Thoracic aorta (tissue), 2 donors: ENCODE measurements around the gene MFSD6L. TPM values are rescaled to one million over a fixed set of nuclear protein-coding genes. Genes with fewer than 3 reads are reported as not detected.

ENCODE experiments used
- ATAC-seq: fragments of 150-250 bp; one replicate; pipeline ENCODE4 v1.8.0; 2017; ENCODE audit warnings: low read depth; ENCODE audit not compliant: insufficient number of reproducible peaks, low FRiP score
- DNase-seq: peaks from one replicate; pipeline ENCODE4 v3.0.0-alpha.2; 2020; ENCODE audit warnings: low spot score
- H3K27ac ChIP-seq, 2 donors: fragments of 200-600 bp; sonication (generic); 1 replicate in 1 of 2; 2 replicates in 1 of 2; pipeline ENCODE4 v1.5.1; 2016; ENCODE audit warnings: mild to moderate bottlenecking in 2 of 2, moderate library complexity in 2 of 2
- H3K27me3 ChIP-seq: fragments of 200-600 bp; sonication (generic); replicated peaks from 2 replicates; pipeline ENCODE4 v1.6.0; 2016; ENCODE audit warnings: mild to moderate bottlenecking; ENCODE audit not compliant: insufficient read depth
- H3K36me3 ChIP-seq: fragments of 200-600 bp; sonication (generic); one replicate; pipeline ENCODE4 v1.5.1; 2016
- H3K4me1 ChIP-seq, 2 donors: fragments of 200-600 bp; sonication (generic); 1 replicate in 1 of 2; 2 replicates in 1 of 2; pipeline versions ENCODE4 v1.5.1 to v1.6.0; 2016; ENCODE audit warnings: low read depth in 2 of 2, mild to moderate bottlenecking in 1 of 2; ENCODE audit not compliant: control insufficient read depth in 1 of 2
- H3K4me3 ChIP-seq: fragments of 200-600 bp; sonication (generic); 2 replicates; pipeline ENCODE4 v1.5.1; 2016; ENCODE audit warnings: mild to moderate bottlenecking
- H3K9me3 ChIP-seq: fragments of 200-600 bp; sonication (generic); 2 replicates; pipeline ENCODE4 v1.5.1; 2016
- total RNA-seq, 2 donors: library from RNA; depleted of rRNA; stranded (reverse); fragments of >200 nt; gene quantifications; one replicate each; pipeline versions ENCODE4 v1.1.0 to v1.2.3, GENCODE V29; 2016
- TF ChIP-seq, protein P1 (sequence below): fragments of 200-600 bp; sonication (generic); IDR thresholded peaks from one replicate; pipeline ENCODE4 v1.5.1; 2019; ENCODE audit warnings: antibody characterized with exemption

Gene MFSD6L
- total RNA-seq, 2 donors from 2014 or later: 0.27 TPM; not detected in 1

DNA sequence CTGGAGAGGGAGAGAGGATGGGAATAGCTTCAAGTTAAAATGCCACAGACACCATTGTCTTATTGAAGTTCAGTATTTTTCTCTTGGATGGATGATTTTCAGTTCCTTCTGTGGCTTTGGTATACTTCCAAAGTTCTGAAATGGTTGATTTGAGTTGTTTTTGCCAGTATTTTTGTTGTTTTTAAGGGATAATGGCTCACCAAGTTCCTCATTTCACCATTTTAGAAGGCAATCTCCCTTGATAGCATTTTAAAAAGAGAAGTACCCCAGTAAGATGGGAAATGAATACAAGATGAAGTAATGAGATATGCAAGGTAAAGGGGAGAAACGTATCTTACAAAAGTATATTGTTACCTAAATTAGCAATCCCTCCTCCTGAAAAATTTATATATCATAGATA lies 22.3 kb downstream of the MFSD6L start:
- Histone ChIP-seq H3K4me3 (no peak overlapping the region), H3K36me3 (no peaks in the 10 kb centered on the region), H3K27ac (peak overlapping the region in 1 of 2 donors; percentile 22), H3K27me3 (no peaks in the 10 kb centered on the region), H3K9me3 (no peaks in the 10 kb centered on the region), H3K4me1 (peaks cover 29 to 30% of the 10 kb centered on the region in 2 donors)
- ATAC-seq (no peak), DNase-seq (no peak)
- TF ChIP-seq, protein P1, sequence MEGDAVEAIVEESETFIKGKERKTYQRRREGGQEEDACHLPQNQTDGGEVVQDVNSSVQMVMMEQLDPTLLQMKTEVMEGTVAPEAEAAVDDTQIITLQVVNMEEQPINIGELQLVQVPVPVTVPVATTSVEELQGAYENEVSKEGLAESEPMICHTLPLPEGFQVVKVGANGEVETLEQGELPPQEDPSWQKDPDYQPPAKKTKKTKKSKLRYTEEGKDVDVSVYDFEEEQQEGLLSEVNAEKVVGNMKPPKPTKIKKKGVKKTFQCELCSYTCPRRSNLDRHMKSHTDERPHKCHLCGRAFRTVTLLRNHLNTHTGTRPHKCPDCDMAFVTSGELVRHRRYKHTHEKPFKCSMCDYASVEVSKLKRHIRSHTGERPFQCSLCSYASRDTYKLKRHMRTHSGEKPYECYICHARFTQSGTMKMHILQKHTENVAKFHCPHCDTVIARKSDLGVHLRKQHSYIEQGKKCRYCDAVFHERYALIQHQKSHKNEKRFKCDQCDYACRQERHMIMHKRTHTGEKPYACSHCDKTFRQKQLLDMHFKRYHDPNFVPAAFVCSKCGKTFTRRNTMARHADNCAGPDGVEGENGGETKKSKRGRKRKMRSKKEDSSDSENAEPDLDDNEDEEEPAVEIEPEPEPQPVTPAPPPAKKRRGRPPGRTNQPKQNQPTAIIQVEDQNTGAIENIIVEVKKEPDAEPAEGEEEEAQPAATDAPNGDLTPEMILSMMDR: no peak

DNA sequence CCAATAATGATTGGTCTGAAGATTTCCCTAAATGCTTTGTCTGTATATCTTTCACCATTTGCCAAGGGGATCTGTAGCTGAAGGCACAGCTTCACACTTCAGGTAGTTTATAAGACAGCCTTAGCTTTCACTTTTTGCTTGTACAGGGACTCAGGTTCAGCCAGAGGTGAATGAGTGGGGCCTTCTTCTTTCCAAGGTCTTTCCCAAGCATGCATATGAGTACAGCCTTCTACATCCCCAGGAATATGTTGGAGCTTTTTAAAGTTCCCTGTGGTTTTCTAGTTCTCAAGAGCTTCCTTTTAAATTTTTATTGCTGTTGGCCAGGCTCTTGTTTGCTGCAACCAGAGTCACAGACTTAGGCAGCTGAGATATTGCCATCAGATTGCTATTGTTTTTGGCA lies 22.9 kb downstream of the MFSD6L start:
- Histone ChIP-seq H3K4me3 (no peak overlapping the region), H3K27ac (peak overlapping the region; percentile 22 to 44), H3K27me3 (no peaks in the 10 kb centered on the region), H3K4me1 (peaks cover 29 to 30% of the 10 kb centered on the region in 2 donors), H3K36me3 (no peaks in the 10 kb centered on the region), H3K9me3 (no peaks in the 10 kb centered on the region)
- ATAC-seq: no peak
- TF ChIP-seq, protein P1: no peak
- no peak for DNase-seq

DNA sequence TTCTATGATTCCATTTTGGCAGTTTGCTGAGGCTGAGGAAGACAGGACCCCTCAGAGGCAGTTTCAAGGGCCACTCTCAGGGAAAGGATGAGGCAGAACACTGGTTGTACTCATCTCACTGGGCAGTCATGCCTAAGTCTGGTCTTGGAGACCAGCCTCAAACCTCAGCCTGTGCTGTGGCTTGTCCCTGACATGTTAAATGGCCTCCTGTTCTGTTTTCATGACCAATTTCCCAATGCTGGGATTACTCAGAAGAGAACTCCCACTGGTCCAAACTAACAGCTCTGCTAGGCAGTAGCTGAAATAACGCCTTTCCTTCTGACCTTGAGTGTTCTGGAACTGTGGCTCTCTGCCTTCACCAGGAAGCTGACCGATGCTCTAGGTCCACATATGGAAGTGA lies 32.4 kb downstream of the MFSD6L start:
- ATAC-seq (no peak), DNase-seq (no peak)
- Histone ChIP-seq H3K4me3 (no peak overlapping the region), H3K4me1 (no peaks in the 10 kb centered on the region), H3K27ac (no peak overlapping the region), H3K27me3 (no peaks in the 10 kb centered on the region), H3K36me3 (no peaks in the 10 kb centered on the region), H3K9me3 (no peaks in the 10 kb centered on the region)
- TF ChIP-seq, protein P1: no peak

DNA sequence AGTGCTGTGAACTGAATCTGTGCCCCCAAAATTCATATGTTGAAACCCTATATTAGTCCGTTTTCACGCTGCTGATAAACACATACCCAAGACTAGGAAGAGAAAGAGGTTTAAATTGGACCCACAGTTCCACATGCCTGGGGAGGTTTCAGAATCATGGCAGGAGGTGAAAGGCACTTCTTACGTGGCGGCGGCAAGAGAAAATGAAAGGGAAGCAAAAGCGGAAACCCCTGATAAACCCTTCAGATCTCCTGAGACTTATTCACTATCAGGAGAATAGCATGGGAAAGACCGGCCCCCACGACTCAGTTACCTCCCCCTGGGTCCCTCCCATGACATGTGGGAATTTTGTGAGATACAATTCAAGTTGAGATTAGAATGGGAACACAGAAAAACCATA lies 37.2 kb downstream of the MFSD6L start:
- H3K9me3 ChIP-seq: no peaks in the 10 kb centered on the region
- ATAC-seq (no peak), DNase-seq (no peak)
- H3K36me3 ChIP-seq: no peaks in the 10 kb centered on the region
- TF ChIP-seq, protein P1: no peak
- no peaks in the 10 kb centered on the region for H3K4me1 ChIP-seq
- no peak overlapping the region for H3K27ac ChIP-seq
- H3K27me3 ChIP-seq: no peaks in the 10 kb centered on the region
- H3K4me3 ChIP-seq: no peak overlapping the region

DNA sequence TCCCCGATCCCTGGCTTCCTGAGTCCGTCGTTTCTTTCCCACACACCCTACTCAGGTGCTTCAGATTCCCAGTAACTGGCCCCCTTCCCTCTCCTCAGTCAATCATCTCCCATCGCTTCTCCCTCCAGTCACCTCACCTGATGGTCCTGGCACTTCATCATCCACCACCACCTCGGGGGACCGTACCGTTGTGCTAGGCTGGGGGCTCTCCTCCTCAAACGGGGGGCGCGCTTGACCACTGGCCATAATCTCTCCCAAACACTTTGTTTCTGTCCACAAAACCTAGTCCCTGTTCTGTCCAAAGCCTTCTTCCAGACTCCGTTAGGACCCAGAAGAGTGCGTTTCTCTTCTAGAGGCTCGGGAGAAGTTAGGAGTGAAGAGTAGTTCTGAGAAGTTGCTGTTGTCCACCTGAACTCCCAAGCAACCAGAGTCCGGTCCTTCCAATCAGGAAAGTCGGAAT lies 41.0 kb downstream of the MFSD6L start, which contains the start of gene SPDYE4:
Gene SPDYE4 (minus strand): TSS at position 410 of the 460 bp plus-strand sequence. CDS start 164 bp downstream, at position 246.
- Histone ChIP-seq H3K4me3 (no peak within 1 kb of the TSS), H3K27ac (no peak within 1 kb of the TSS), H3K36me3 (no peaks in the 10 kb centered on the region), H3K27me3 (no peaks in the 10 kb centered on the region), H3K9me3 (no peaks in the 10 kb centered on the region), H3K4me1 (no peaks in the 10 kb centered on the region)
- ATAC-seq (no peak), DNase-seq (no peak)
- TF ChIP-seq, protein P1: no peak
